GM12878 (cell line): Measurements from ENCODE around the gene ANO10. TPM values are rescaled to one million over a fixed set of nuclear protein-coding genes. Genes with fewer than 3 reads are reported as not detected.

ENCODE experiments used
- ATAC-seq: fragments of 200-7000 bp; cut with Tn5 transposase; 3 replicates; pipeline ENCODE4 v1.9.1; 2020; ENCODE audit warnings: mild to moderate bottlenecking, moderate library complexity
- BruUV-seq: library from RNA; stranded (reverse); fragments of 400-500 nt; replicated peaks from 2 replicates; lab custom pipeline; 2021; lab: Mats Ljungman, UMichigan
- CTCF ChIA-PET: fragments of 300-600 bp; sonication (Branson Sonifier 250); formaldehyde crosslinking; extraction: SDS; loops from one replicate; lab custom pipeline; 2021; ENCODE audit warnings: inconsistent platforms; lab: Yijun Ruan, JAX
- POLR2A ChIA-PET: fragments of 350-600 bp; formaldehyde crosslinking; extraction: SDS; loops from one replicate; lab custom pipeline; 2021; ENCODE audit warnings: inconsistent platforms; lab: Charles Lee
- RAD21 ChIA-PET: fragments of 300-600 bp; sonication (Branson Sonifier 250); formaldehyde crosslinking; loops from one replicate; lab custom pipeline; 2023; ENCODE audit warnings: antibody characterized with exemption; ENCODE audit not compliant: unreplicated experiment; lab: Charles Lee
- SMC1A ChIA-PET: fragments of 300-600 bp; sonication (Branson Sonifier 250); formaldehyde crosslinking; loops from one replicate; lab custom pipeline; 2023; ENCODE audit not compliant: unreplicated experiment, uncharacterized antibody; lab: Charles Lee
- DNase-seq: peaks from one replicate; pipeline ENCODE4 v3.0.0-alpha.2; 2011; ENCODE audit warnings: low read depth, low spot score
- FAIRE-seq: peaks from 3 replicates; lab custom pipeline; 2011; peaks lifted over from hg19 to GRCh38; lab: Jason Lieb, UNC
- H2AFZ ChIP-seq: 2 replicates; pipeline ENCODE4 v1.6.0; 2011; ENCODE audit warnings: low read depth, low read length, control low read depth; ENCODE audit not compliant: control insufficient read depth
- H3K27ac ChIP-seq: 2 replicates; pipeline ENCODE4 v1.5.1; 2011; ENCODE audit warnings: control low read depth; ENCODE audit not compliant: control insufficient read depth, insufficient read depth
- H3K27me3 ChIP-seq, 2 experiments: replicated peaks in 1 of 2; 2 replicates each; pipeline versions ENCODE4 v1.6.0 to v1.6.1; 2011; ENCODE audit warnings: low read length in 1 of 2; ENCODE audit not compliant: control insufficient read depth in 2 of 2, insufficient read depth in 2 of 2
- H3K36me3 ChIP-seq, 2 experiments: 2 replicates each; pipeline ENCODE4 v1.5.1; 2011; ENCODE audit warnings: low read length in 1 of 2; ENCODE audit not compliant: control insufficient read depth in 2 of 2, insufficient read depth in 2 of 2
- H3K4me1 ChIP-seq: 2 replicates; pipeline ENCODE4 v1.6.1; 2011; ENCODE audit warnings: mild to moderate bottlenecking, low read length, moderate library complexity, mixed read lengths; ENCODE audit not compliant: control insufficient read depth, insufficient read depth
- H3K4me2 ChIP-seq: 2 replicates; pipeline ENCODE4 v1.6.0; 2011; ENCODE audit warnings: control low read depth; ENCODE audit not compliant: control insufficient read depth, insufficient read depth
- H3K4me3 ChIP-seq: fragments of 200-600 bp; sonication (generic); 2 replicates; pipeline ENCODE4 v1.5.1; 2016
- H3K79me2 ChIP-seq: 2 replicates; pipeline ENCODE4 v1.6.0; 2011; ENCODE audit warnings: low read length; ENCODE audit not compliant: control insufficient read depth, insufficient read depth
- H3K9ac ChIP-seq: 2 replicates; pipeline ENCODE4 v1.8.0; 2011; ENCODE audit warnings: low read length, control low read depth, mixed read lengths; ENCODE audit not compliant: control insufficient read depth, insufficient read depth
- H3K9me3 ChIP-seq: replicated peaks from 3 replicates; pipeline ENCODE4 v1.5.1; 2011; ENCODE audit warnings: mild to moderate bottlenecking, low read length; ENCODE audit not compliant: control insufficient read depth, insufficient read depth
- H4K20me1 ChIP-seq: 2 replicates; pipeline ENCODE4 v1.6.0; 2011; ENCODE audit not compliant: control insufficient read depth, insufficient read depth
- MYB ChIP-seq: fragments of 150-350 bp; IDR thresholded peaks from 2 replicates; pipeline ENCODE4 v1.6.1; 2014; ENCODE audit warnings: mild to moderate bottlenecking, low read depth, low read length, borderline replicate concordance
- NFYB ChIP-seq: IDR thresholded peaks from 2 replicates; pipeline ENCODE4 v1.6.1; 2011; ENCODE audit warnings: low read depth, mild to moderate bottlenecking, low read length, improper control_type of control experiment, moderate library complexity; ENCODE audit not compliant: insufficient read depth
- WGBS: methylation state at CpG from one replicate; pipeline ENCODE4 v1.1.6; 2016; ENCODE audit warnings: low lambda C conversion rate; ENCODE audit not compliant: insufficient replicate concordance, insufficient coverage; ENCODE audit errors: missing lambda C conversion rate; 5-methylcytosine and 5-hydroxymethylcytosine counted together
- in situ Hi-C: fragments of 300-500 bp; cut with MboI; formaldehyde crosslinking; loops from 9 replicates; pipeline ENCODE4 v1.14.3; 2018; ENCODE audit warnings: mixed read lengths
- intact Hi-C: fragments of 100-400 bp; cut with micrococcal nuclease; formaldehyde crosslinking; loops from one replicate; pipeline ENCODE4 v1.14.2; 2022; ENCODE audit not compliant: unreplicated experiment
- polyA plus RNA-seq, 11 experiments: library from polyadenylated mRNA; depleted of rRNA in 4 of 11; unstranded in 6 of 11; stranded (reverse) in 5 of 11; fragments of >200 nt; fragmentation: Nextera tagmentation in 4 of 11; fragmentation: Illumina TruSeq in 1 of 11; extraction: Ambion mirVana in 4 of 11; extraction: Trizol in 1 of 11; gene quantifications; 1 replicate in 1 of 11; 2 replicates in 10 of 11; pipeline versions ENCODE4 v1.2.1 to v1.2.3, GENCODE V29; 2011 to 2016; ENCODE audit warnings: inconsistent platforms in 2 of 11, missing spikeins in 2 of 11, low read depth in 1 of 11
- total RNA-seq, 4 experiments: library from RNA; depleted of rRNA in 3 of 4; stranded (reverse); fragments of >200 nt in 3 of 4; fragmentation: Illumina TruSeq in 1 of 4; extraction: Trizol in 1 of 4; gene quantifications; 2 replicates each; pipeline versions ENCODE4 v1.2.1 to v1.2.3, GENCODE V29; 2013 to 2021
- TF ChIP-seq, protein P1 (sequence below): fragments of 450-650 bp; IDR thresholded peaks from 2 replicates; pipeline ENCODE4 v1.6.1; 2016; ENCODE audit warnings: mild to moderate bottlenecking

Gene ANO10
- total and polyA plus RNA-seq, 10 of the 15 experiments (the other 5 are each of a cell fraction or from before 2014, with no cell fraction given), result 0.29 to 21.9 (median 1.6) TPM

- TF ChIP-seq, protein P1, sequence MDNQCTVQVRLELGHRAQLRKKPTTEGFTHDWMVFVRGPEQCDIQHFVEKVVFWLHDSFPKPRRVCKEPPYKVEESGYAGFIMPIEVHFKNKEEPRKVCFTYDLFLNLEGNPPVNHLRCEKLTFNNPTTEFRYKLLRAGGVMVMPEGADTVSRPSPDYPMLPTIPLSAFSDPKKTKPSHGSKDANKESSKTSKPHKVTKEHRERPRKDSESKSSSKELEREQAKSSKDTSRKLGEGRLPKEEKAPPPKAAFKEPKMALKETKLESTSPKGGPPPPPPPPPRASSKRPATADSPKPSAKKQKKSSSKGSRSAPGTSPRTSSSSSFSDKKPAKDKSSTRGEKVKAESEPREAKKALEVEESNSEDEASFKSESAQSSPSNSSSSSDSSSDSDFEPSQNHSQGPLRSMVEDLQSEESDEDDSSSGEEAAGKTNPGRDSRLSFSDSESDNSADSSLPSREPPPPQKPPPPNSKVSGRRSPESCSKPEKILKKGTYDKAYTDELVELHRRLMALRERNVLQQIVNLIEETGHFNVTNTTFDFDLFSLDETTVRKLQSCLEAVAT, result no peak
Observed at GRCh38 chr3:43348852-43349574, 272.8 kb downstream of the ANO10 start (continued).

DNA sequence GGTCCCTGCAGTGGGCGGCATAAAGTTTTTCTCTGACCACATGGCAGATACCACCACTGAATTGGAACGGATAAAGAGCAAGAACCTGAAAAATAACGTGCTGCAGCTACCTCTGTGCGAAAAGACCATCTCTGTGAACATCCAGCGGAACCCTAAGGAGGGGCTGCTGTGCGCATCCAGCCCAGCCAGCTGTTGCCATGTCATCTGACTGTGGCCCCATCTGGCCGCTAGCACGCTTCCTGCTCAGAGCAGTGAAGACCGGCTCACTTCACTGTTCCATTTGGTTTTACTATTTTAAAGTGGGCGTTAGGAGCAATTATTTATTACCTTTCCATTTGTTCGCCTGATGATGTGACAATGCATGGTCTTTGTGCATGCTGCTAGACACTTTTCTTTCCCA is 273.5 kb downstream of the ANO10 start:
- POLR2A ChIA-PET, result no interaction called here

More for the DNA sequence above, 273.5 kb downstream of the ANO10 start:
- no peaks in the 10 kb centered on the region for H3K27me3 ChIP-seq
- H3K9ac ChIP-seq, result no peak overlapping the region
- DNase-seq, result no peak
- H3K79me2 ChIP-seq, result no peaks in the 10 kb centered on the region
- SMC1A ChIA-PET, result no interaction called here
- FAIRE-seq, result no peak
- H2AFZ ChIP-seq, result no peak overlapping the region
- in situ Hi-C loops, result no loop called here
- no peak overlapping the region for H3K4me2 ChIP-seq
- no peaks in the 10 kb centered on the region for H3K9me3 ChIP-seq
- no peaks in the 10 kb centered on the region for H4K20me1 ChIP-seq
- H3K4me1 ChIP-seq, result no peaks in the 10 kb centered on the region
- ATAC-seq, result no peak
- H3K27ac ChIP-seq, result no peak overlapping the region
- intact Hi-C loops, result no loop called here
- WGBS, result 99% methylated on average over 11 of the region's 11 CpGs
- CTCF ChIA-PET, result interaction anchor here (0.6 kb wide), 1 partner anchor 30 kb away, joined by 3 read pairs; no protein-coding TSS in a partner anchor
- H3K36me3 ChIP-seq, result peaks cover 3 to 4% of the 10 kb centered on the region in 2 experiments; a peak in 3 of 4 replicates
- no peak for TF ChIP-seq MYB
- TF ChIP-seq NFYB, result no peak
- BruUV-seq, result no TSS peak
- H3K4me3 ChIP-seq, result no peak overlapping the region
- RAD21 ChIA-PET, result no interaction called here
